NCI-H187 treated with DMSO at 0.1 percent for 48 hours (cell line): ENCODE data around the gene PELI2.

Experiments
- DNase-seq: peaks from one replicate; lab custom pipeline; 2025; lab: John Stamatoyannopoulos, UW

PELI2 gene

DNA sequence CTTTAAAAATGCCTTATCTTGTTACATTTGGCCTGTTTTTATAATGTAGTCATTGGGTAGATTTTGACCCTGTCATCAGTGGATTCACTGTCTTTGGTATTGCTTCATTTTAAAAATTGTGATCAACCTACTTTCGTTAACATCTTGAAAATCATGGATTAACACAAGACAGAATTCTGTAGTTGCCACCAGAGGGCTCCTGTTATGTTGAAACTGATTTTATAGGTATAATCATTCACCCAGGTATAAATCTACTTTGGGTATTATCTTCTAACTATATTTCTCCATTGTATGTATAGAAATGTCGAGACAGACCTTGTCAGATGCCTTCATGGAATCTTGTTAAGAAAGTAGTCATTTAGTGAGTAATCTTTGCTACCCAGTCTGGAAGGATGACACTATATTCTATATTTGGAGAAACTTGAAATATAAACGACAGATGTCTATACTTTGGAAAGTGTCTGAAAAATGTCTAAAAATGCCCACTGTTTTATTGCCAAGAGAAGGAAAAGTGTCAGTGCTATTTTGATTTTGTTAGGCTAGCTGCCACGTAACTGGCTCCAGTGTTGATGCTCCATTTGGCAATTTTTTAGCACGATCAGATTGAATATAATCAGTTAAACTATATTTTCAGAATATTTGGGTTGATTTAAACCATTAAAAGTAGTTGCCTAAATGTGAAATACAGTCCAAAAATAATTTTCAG lies 129.4 kb downstream of the PELI2 start:
- DNase-seq, result no peak

GRCh38 chr14:56248442-56248841 lies 130.2 kb downstream of the PELI2 start:
- no peak for DNase-seq

GRCh38 chr14:56261046-56261445 lies 142.8 kb downstream of the PELI2 start:
- DNase-seq, result no peak

DNA sequence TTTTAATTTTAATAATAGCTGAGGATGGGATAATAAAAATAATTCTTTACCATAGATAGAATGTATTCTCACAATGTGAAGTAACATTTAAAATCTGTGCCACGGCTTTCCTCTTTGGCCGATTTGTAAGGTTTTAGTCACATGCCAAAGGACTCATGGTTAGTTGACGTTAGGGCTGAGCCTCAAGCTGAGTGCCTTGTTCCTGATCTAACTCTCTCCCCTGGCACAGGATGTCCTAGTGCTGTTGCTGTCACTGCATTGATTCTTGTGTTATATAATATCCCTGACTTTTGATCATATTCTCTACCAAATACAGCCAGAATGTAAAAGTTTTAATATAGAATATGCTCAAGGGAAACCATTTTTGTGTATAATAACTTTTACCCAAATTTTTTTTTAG lies 144.3 kb downstream of the PELI2 start:
- no peak for DNase-seq

GRCh38 chr14:56268039-56268438 lies 149.8 kb downstream of the PELI2 start:
- no peak for DNase-seq

DNA sequence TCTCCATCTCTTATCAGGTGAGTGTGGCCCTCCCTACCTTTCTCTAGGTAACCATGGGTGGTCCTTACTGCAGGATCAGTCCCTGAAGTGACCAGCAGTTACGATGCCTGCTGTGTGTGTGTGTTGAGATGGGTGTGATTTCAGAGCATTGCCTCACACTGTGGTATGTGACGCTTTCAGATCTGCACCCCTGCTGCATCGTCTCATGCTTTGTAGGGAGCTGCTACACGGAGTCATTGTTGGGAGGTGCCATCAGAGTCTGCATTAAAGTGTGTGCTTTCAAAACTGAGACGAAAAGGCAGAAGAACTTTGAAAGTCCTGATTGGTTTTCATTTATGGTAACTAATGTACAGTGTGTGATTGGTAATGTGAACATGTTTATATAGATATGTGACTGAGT lies 150.5 kb downstream of the PELI2 start:
- no peak for DNase-seq

DNA sequence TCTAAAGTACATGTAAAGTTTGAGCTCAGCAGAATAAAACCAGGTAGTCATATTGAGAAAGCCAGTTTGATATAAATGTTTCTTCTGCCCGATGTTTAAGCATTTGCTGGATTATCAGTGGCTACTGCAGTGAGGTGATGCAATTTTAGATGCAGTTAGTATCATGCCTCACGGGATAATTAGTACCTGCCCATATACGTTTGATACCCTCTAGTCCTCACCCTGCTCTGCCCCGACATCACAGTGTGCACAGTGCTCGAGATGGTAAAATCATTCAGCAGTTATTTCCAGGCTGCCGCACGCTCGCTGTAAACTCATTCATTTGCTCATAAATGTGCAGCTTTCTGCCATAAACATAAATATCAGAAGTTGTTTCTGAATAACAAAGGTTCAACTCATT lies 152.7 kb downstream of the PELI2 start:
- no peak for DNase-seq

GRCh38 chr14:56271970-56272369 lies 153.8 kb downstream of the PELI2 start:
- DNase-seq, result no peak

GRCh38 chr14:56273155-56273554 lies 154.9 kb downstream of the PELI2 start:
- DNase-seq, result no peak

GRCh38 chr14:56273951-56274350 lies 155.7 kb downstream of the PELI2 start:
- DNase-seq, result no peak

GRCh38 chr14:56274556-56274955 lies 156.3 kb downstream of the PELI2 start:
- DNase-seq, result no peak

DNA sequence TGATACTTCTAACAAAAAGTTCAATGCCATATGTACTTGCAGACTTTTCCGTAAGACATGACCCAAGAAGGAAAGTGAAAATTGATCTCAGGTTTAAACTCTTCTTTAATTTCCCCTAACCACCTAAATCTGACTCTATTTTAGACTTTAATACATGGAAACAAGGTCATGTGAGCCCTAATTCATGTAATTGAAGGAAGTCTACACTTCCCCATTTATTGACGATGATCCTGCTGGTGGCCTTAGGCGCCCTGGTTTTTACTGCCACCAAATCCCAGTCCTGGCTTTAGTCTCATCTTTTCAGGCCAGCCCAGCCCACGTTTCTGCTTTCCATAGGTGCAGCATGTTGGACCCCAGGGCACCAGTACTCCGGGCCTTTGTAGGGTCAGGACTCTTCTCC lies 157.9 kb downstream of the PELI2 start:
- DNase-seq, result no peak

DNA sequence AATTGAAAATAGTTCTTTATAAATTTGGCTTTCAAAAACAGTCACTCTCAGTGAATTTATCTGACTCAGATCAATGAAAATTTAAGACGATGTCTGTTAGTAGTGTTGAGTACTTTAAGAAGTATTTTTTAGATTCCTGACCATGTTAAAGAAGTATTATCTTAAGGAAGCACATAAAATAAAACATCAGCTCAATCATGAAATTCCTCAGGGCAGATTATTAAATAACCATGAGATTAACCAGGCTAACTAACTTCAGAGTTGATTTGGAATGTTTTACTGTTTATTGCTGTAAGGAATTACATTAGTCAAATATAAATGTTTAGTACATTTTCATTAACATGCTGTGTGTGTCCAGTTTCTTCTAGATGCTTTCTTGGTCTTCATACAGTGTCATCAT lies 160.2 kb downstream of the PELI2 start:
- DNase-seq, result no peak

- no peak for DNase-seq
Observed at GRCh38 chr14:56280843-56281242, 162.6 kb downstream of the PELI2 start.

GRCh38 chr14:56282179-56282578 lies 164.0 kb downstream of the PELI2 start:
- DNase-seq, result no peak

GRCh38 chr14:56284641-56285040 lies 166.4 kb downstream of the PELI2 start:
- DNase-seq, result no peak

- no peak for DNase-seq
Observed at GRCh38 chr14:56289155-56289554, 170.9 kb downstream of the PELI2 start.

- no peak for DNase-seq
Observed at GRCh38 chr14:56290195-56290594, 172.0 kb downstream of the PELI2 start.

GRCh38 chr14:56292970-56293369 lies 174.8 kb downstream of the PELI2 start:
- no peak for DNase-seq

GRCh38 chr14:56293506-56293905 lies 175.3 kb downstream of the PELI2 start:
- no peak for DNase-seq

- no peak for DNase-seq
Observed at GRCh38 chr14:56294128-56294527, 175.9 kb downstream of the PELI2 start.

- DNase-seq, result no peak
Observed at GRCh38 chr14:56295743-56296142, 177.5 kb downstream of the PELI2 start.

DNA sequence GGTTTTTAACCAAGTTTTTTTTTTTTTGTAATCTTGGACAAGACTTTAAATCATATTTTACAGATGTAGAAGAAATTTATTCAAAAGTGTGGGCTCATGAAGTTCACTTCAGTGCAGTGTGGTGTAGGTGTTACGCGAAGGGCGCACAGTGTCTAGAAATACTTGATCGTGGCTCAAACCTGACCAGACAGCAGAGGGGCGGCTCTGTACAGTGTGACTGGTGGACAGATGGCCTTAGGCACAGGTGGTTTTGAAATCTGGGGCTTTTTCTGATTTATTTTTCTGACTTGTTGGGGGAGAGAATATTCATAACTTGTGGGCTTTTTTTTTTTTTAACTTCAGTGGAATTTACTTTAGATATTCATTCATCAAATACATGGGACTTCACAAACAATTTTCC lies 179.2 kb downstream of the PELI2 start:
- DNase-seq, result no peak

DNA sequence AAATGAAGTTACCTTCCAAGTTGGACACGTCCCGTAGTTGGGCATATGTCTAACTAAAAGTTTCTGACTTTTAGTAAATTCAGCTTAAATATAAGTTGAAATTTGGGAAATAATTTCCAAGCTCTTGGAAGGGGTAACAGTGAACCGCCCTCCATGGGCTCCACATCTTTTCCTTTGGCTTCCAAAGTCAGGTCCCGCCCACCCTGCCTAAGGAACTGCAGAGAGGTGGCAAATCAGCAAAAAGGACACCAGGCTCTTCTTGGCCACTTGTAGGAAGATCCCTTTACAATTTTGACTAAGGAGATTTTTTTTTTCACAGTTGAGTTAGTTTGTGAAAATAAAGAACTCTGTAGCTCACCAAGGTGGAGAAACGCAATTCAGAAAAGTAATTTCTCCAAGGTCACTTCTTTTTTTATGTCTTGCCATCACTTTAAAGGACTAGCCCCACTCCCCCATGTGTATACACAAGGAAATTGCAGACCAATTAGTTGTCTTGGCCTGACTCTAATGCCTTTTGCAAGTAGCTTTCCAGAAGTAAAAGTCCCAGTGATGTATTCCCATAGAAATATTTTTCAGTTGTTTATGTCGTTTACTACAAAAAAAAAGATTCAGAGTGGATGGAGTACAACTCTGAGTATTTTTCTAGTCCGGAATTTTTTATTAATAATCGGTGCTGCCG lies 181.2 kb downstream of the PELI2 start:
- no peak for DNase-seq
